Stimulated activated memory B cell treated with anti-CD40 and anti-IgM and Interleukin-4, amounts not matched to agents 10 μg/mL and 1 μg/mL and 100 μg/mL, for 72 hours (primary cell): ENCODE results near the gene FNDC3B.
A peak's percentile ranks its signal among the peaks of the same experiment; 100 is the strongest.

Source experiments
- ATAC-seq: fragments of 150-1000 bp; cut with Tn5 transposase; 2 replicates; pipeline ENCODE4 v1.10.0; 2021
- H3K27ac Mint-ChIP-seq: one replicate; pipeline ENCODE4 v1.8.0; 2022; ENCODE audit warnings: mild to moderate bottlenecking, mixed read lengths
- H3K27me3 Mint-ChIP-seq: one replicate; pipeline ENCODE4 v1.8.0; 2022; ENCODE audit warnings: mixed read lengths
- H3K36me3 Mint-ChIP-seq: one replicate; pipeline ENCODE4 v1.8.0; 2022; ENCODE audit warnings: mixed read lengths
- H3K4me1 Mint-ChIP-seq: one replicate; pipeline ENCODE4 v1.8.0; 2022; ENCODE audit warnings: mixed read lengths
- H3K4me3 Mint-ChIP-seq: one replicate; pipeline ENCODE4 v1.8.0; 2022; ENCODE audit warnings: mild to moderate bottlenecking, moderate library complexity, mixed read lengths
- H3K9me3 Mint-ChIP-seq: one replicate; pipeline ENCODE4 v1.8.0; 2022; ENCODE audit warnings: mixed read lengths

Gene FNDC3B

DNA sequence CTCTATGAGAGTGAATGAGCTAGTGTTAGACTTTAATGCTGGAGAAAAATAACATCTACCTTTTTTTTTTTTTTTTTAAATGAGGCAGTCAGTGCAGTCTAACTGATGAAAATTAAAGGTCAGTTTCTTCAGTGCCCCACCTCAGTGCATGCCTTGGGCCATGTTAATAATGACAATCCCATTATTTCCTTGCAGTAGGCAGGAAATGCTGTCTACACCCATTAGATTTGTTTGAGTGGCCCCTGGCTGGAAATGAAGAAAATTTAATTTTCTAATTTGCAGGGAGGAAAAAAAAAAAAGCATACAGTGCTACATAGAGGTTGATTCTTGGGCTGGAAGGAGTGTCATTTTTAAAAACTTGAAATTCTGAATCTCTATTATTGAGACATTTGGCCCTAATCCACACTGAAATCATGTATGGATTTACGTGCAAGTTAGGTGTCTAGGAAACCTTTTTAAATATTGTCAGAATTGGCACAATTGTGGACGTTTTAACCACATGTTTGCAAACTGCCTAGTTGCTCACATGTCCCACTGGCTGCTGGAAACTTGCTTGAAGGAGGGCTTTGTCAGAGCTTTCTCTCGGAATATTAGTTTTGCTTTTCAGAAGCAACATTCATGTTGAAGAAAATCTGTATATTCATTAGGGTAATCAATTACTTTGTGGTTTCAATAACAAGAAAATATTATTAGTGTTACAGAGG lies 18.4 kb downstream of the FNDC3B start:
- no peak overlapping the region for H3K27ac Mint-ChIP-seq
- no peaks in the 10 kb centered on the region for H3K9me3 Mint-ChIP-seq
- no peak overlapping the region for H3K4me3 Mint-ChIP-seq
- peaks cover 2% of the 10 kb centered on the region for H3K27me3 Mint-ChIP-seq
- H3K36me3 Mint-ChIP-seq, result peaks cover 6% of the 10 kb centered on the region
- peaks cover 33% of the 10 kb centered on the region for H3K4me1 Mint-ChIP-seq
- ATAC-seq, result no peak

- no peak overlapping the region for H3K27ac Mint-ChIP-seq
- H3K4me1 Mint-ChIP-seq, result peaks cover 41% of the 10 kb centered on the region
- H3K27me3 Mint-ChIP-seq, result peaks cover 15% of the 10 kb centered on the region
- H3K36me3 Mint-ChIP-seq, result peaks cover 5% of the 10 kb centered on the region
- H3K9me3 Mint-ChIP-seq, result no peaks in the 10 kb centered on the region
- ATAC-seq, result no peak
- no peak overlapping the region for H3K4me3 Mint-ChIP-seq
Measured at GRCh38 chr3:172059532-172059931, 20.2 kb downstream of the FNDC3B start.

DNA sequence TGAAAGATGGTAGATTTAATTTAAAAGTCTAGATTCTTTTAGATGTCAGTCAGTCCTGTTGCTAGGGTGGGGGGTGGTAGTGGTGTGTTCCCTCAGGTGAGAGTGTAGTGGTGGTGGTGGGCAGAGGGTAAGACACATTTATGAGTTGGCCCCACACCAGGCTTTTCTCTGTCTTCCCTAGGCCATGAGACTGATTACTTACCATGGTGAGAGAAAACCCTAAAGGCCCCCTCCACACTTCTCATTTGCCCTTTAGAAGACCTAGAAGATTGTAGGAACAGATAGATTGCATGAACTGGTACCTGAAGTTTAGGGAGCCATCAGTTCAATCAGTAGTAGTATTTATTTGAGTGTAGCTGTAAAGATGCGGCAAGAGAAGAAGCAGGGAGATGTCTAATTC lies 20.9 kb downstream of the FNDC3B start:
- Mint-ChIP-seq H3K27ac (no peak overlapping the region), H3K9me3 (no peaks in the 10 kb centered on the region), H3K4me3 (no peak overlapping the region), H3K4me1 (peaks cover 38% of the 10 kb centered on the region), H3K36me3 (peaks cover 4% of the 10 kb centered on the region), H3K27me3 (peaks cover 15% of the 10 kb centered on the region)
- no peak for ATAC-seq

- H3K9me3 Mint-ChIP-seq, result no peaks in the 10 kb centered on the region
- no peaks in the 10 kb centered on the region for H3K36me3 Mint-ChIP-seq
- H3K27ac Mint-ChIP-seq, result no peak overlapping the region
- ATAC-seq, result peak; percentile 97
- peaks cover 15% of the 10 kb centered on the region for H3K27me3 Mint-ChIP-seq
- peaks cover 30% of the 10 kb centered on the region for H3K4me1 Mint-ChIP-seq
- peak overlapping the region; percentile 42 for H3K4me3 Mint-ChIP-seq
Measured at GRCh38 chr3:172061724-172062184, 22.4 kb downstream of the FNDC3B start.

GRCh38 chr3:172062761-172063160 lies 23.4 kb downstream of the FNDC3B start:
- no peaks in the 10 kb centered on the region for H3K9me3 Mint-ChIP-seq
- H3K4me1 Mint-ChIP-seq, result peaks cover 23% of the 10 kb centered on the region
- H3K27ac Mint-ChIP-seq, result no peak overlapping the region
- peaks cover 15% of the 10 kb centered on the region for H3K27me3 Mint-ChIP-seq
- H3K36me3 Mint-ChIP-seq, result no peaks in the 10 kb centered on the region
- ATAC-seq, result no peak
- H3K4me3 Mint-ChIP-seq, result no peak overlapping the region

- Mint-ChIP-seq H3K27ac (no peak overlapping the region), H3K27me3 (peaks cover 15% of the 10 kb centered on the region), H3K9me3 (no peaks in the 10 kb centered on the region), H3K4me3 (no peak overlapping the region), H3K4me1 (peaks cover 23% of the 10 kb centered on the region), H3K36me3 (no peaks in the 10 kb centered on the region)
- no peak for ATAC-seq
Measured at GRCh38 chr3:172063456-172064432, 24.4 kb downstream of the FNDC3B start.

GRCh38 chr3:172065527-172065926 lies 26.1 kb downstream of the FNDC3B start:
- Mint-ChIP-seq H3K27ac (no peak overlapping the region), H3K36me3 (no peaks in the 10 kb centered on the region), H3K9me3 (no peaks in the 10 kb centered on the region), H3K4me3 (no peak overlapping the region), H3K27me3 (peaks cover 15% of the 10 kb centered on the region), H3K4me1 (peaks cover 23% of the 10 kb centered on the region)
- ATAC-seq, result no peak

GRCh38 chr3:172065967-172066762 lies 26.8 kb downstream of the FNDC3B start:
- no peak overlapping the region for H3K4me3 Mint-ChIP-seq
- no peaks in the 10 kb centered on the region for H3K9me3 Mint-ChIP-seq
- no peak overlapping the region for H3K27ac Mint-ChIP-seq
- H3K4me1 Mint-ChIP-seq, result peaks cover 23% of the 10 kb centered on the region
- peaks cover 15% of the 10 kb centered on the region for H3K27me3 Mint-ChIP-seq
- H3K36me3 Mint-ChIP-seq, result no peaks in the 10 kb centered on the region
- no peak for ATAC-seq

DNA sequence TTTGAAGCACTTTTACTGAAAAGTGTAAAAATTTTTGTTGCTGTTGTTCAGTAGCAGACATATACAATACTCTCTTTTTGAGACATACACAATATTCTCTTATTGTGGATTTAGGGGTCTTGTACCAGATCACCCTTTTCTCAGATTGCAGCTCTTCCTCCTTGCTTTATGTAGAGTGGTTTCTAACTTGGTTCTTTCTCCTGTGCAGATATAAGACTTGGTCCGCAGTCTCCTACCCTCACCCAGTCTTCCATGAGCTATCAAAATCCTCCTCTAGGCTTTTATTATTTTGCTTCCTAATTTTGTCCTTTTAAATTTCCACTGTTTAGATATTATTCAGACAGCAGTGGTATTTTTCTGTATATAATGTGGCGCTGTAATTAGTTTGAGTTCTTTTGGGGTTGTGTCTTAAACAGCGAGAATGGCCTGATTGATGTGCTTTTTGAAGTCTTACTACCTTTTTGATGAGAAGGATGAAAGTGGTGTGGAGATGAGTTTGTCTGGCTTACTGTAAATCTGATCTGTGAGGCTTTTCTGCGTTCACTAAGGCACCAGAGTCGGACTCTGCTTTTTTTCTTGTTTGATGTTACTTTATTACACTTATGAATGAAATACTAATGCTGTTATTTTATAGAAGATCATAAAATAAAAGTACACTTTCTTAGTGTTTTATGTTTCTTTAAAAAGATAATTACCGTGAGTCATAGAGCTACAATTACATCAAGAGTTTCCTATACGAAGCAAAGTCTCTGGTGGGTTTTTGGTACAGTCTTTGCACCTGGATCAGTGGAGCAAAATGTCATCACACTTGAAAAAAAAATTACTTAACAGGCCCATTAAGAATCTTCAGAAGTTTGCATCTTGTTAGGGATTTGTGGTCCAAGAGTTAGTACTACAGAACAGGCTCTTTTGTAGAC lies 27.8 kb downstream of the FNDC3B start:
- Mint-ChIP-seq H3K27me3 (peaks cover 15% of the 10 kb centered on the region), H3K36me3 (no peaks in the 10 kb centered on the region), H3K4me3 (no peak overlapping the region), H3K4me1 (peaks cover 14% of the 10 kb centered on the region), H3K27ac (no peak overlapping the region), H3K9me3 (no peaks in the 10 kb centered on the region)
- ATAC-seq, result no peak

GRCh38 chr3:172067837-172068440 lies 28.6 kb downstream of the FNDC3B start:
- Mint-ChIP-seq H3K9me3 (no peaks in the 10 kb centered on the region), H3K27me3 (peaks cover 11% of the 10 kb centered on the region), H3K4me1 (peaks cover 6% of the 10 kb centered on the region), H3K4me3 (no peak overlapping the region), H3K27ac (no peak overlapping the region), H3K36me3 (no peaks in the 10 kb centered on the region)
- ATAC-seq, result no peak

GRCh38 chr3:172068977-172069376 lies 29.6 kb downstream of the FNDC3B start:
- no peak overlapping the region for H3K27ac Mint-ChIP-seq
- H3K36me3 Mint-ChIP-seq, result no peaks in the 10 kb centered on the region
- peaks cover under 1% of the 10 kb centered on the region for H3K27me3 Mint-ChIP-seq

GRCh38 chr3:172069478-172069877 lies 30.1 kb downstream of the FNDC3B start:
- H3K4me3 Mint-ChIP-seq, result no peak overlapping the region
- H3K27me3 Mint-ChIP-seq, result no peaks in the 10 kb centered on the region
- no peak for ATAC-seq

More at GRCh38 chr3:172068977-172069376, 29.6 kb downstream of the FNDC3B start:
- Mint-ChIP-seq H3K9me3 (no peaks in the 10 kb centered on the region), H3K4me3 (no peak overlapping the region), H3K4me1 (no peaks in the 10 kb centered on the region)
- no peak for ATAC-seq

GRCh38 chr3:172070269-172070668 lies 30.9 kb downstream of the FNDC3B start:
- Mint-ChIP-seq H3K36me3 (no peaks in the 10 kb centered on the region), H3K4me1 (no peaks in the 10 kb centered on the region), H3K9me3 (no peaks in the 10 kb centered on the region), H3K27ac (no peak overlapping the region), H3K4me3 (no peak overlapping the region), H3K27me3 (no peaks in the 10 kb centered on the region)
- ATAC-seq, result no peak

More at GRCh38 chr3:172069478-172069877, 30.1 kb downstream of the FNDC3B start:
- H3K36me3 Mint-ChIP-seq, result no peaks in the 10 kb centered on the region
- H3K27ac Mint-ChIP-seq, result no peak overlapping the region
- no peaks in the 10 kb centered on the region for H3K9me3 Mint-ChIP-seq
- no peaks in the 10 kb centered on the region for H3K4me1 Mint-ChIP-seq

DNA sequence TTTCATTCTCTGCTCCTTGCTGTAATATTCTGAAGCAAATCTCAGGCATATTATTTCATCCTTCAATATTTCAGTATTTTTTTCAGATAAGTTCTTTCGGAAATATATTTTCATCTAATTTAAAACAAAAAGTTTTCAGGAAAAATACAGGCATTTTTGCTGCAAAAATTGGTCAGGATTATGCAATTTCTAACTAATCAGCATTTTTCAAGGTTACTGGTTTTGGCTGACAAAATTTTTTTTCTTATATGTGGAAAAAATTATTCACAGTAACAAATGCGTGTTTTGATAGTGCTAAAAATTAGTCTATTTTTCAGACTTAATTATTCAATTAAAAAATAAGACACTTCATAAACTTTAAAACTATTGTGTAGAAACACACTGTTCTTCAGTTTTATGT lies 31.4 kb downstream of the FNDC3B start:
- no peak for ATAC-seq
- no peak overlapping the region for H3K4me3 Mint-ChIP-seq
- H3K36me3 Mint-ChIP-seq, result no peaks in the 10 kb centered on the region
- no peaks in the 10 kb centered on the region for H3K4me1 Mint-ChIP-seq
- no peaks in the 10 kb centered on the region for H3K9me3 Mint-ChIP-seq
- H3K27me3 Mint-ChIP-seq, result no peaks in the 10 kb centered on the region
- H3K27ac Mint-ChIP-seq, result no peak overlapping the region
